Tibial nerve (tissue), 4 donors: ENCODE data around the gene UNC80. TPM values are rescaled to one million over a fixed set of nuclear protein-coding genes. Genes with fewer than 3 reads are reported as not detected.

Experiments used
- DNase-seq, 2 donors: peaks; one replicate each; pipeline ENCODE4 v3.0.0-alpha.2; 2019; ENCODE audit warnings: low spot score in 2 of 2
- H3K27ac ChIP-seq, 4 donors: fragments of 200-600 bp; sonication (generic) in 3 of 4; one replicate each; pipeline ENCODE4 v1.5.1; 2017 to 2019; ENCODE audit warnings: mild to moderate bottlenecking in 1 of 4
- H3K27me3 ChIP-seq, 2 donors: fragments of 200-600 bp; sonication (generic) in 1 of 2; one replicate each; pipeline versions ENCODE4 v1.5.1 to v1.6.0; 2017 to 2019
- H3K36me3 ChIP-seq, 3 donors: fragments of 200-600 bp; sonication (generic); one replicate each; pipeline ENCODE4 v1.5.1; 2018 to 2019
- H3K4me1 ChIP-seq, 4 donors: fragments of 200-600 bp; sonication (generic) in 3 of 4; one replicate each; pipeline ENCODE4 v1.5.1; 2017 to 2019
- H3K4me3 ChIP-seq, 4 donors: fragments of 200-600 bp; sonication (generic) in 3 of 4; one replicate each; pipeline ENCODE4 v1.5.1; 2017 to 2019; ENCODE audit warnings: mild to moderate bottlenecking in 1 of 4, moderate library complexity in 1 of 4
- H3K9me3 ChIP-seq, 4 donors: fragments of 200-600 bp; sonication (generic) in 3 of 4; one replicate each; pipeline ENCODE4 v1.5.1; 2017 to 2019
- CTCF ChIP-seq, 5 experiments: fragments of 200-600 bp in 3 of 5; fragments of 450-650 bp in 2 of 5; sonication (generic) in 3 of 5; IDR thresholded peaks; one replicate each; pipeline ENCODE4 v1.5.1; 2016 to 2019; ENCODE audit warnings: antibody characterized with exemption in 5 of 5, mild to moderate bottlenecking in 3 of 5, moderate library complexity in 2 of 5
- EP300 ChIP-seq, 2 donors: sonication (generic); formaldehyde crosslinking; IDR thresholded peaks; one replicate each; pipeline ENCODE4 v1.6.1; 2017; ENCODE audit warnings: antibody characterized with exemption in 2 of 2, mild to moderate bottlenecking in 1 of 2
- POLR2A ChIP-seq, 2 donors: fragments of 450-650 bp; IDR thresholded peaks; one replicate each; pipeline ENCODE4 v1.6.1; 2017; ENCODE audit warnings: antibody characterized with exemption in 2 of 2, mild to moderate bottlenecking in 2 of 2, moderate library complexity in 2 of 2
- WGBS, 2 donors: methylation state at CpG; one replicate each; pipeline ENCODE4 v1.1.5; 2018; 5-methylcytosine and 5-hydroxymethylcytosine counted together
- total RNA-seq, 4 donors: library from RNA; depleted of rRNA; stranded (reverse); fragments of >200 nt; gene quantifications; one replicate each; pipeline ENCODE4 v1.1.0, GENCODE V29; 2016

Gene UNC80
- total RNA-seq, 4 donors from 2014 or later = 0.22 to 0.30 TPM; not detected in 2

GRCh38 chr2:209901172-209901571, 129.5 kb downstream of the UNC80 start:
- Histone ChIP-seq H3K9me3 (peaks cover 0 to 8% (median 0%) of the 10 kb centered on the region in 4 donors), H3K4me1 (no peaks in the 10 kb centered on the region), H3K4me3 (no peak overlapping the region), H3K36me3 (no peaks in the 10 kb centered on the region), H3K27me3 (no peaks in the 10 kb centered on the region), H3K27ac (no peak overlapping the region)
- 75 to 86% methylated on average over 2 of the region's 2 CpGs for WGBS, 2 donors
- TF ChIP-seq EP300 (IDR thresholded peaks at IDR 0.05) (no peak), POLR2A (IDR thresholded peaks at IDR 0.05) (no peak), CTCF (IDR thresholded peaks at IDR 0.05) (no peak)
- no peak for DNase-seq

- no peak for TF ChIP-seq CTCF (IDR thresholded peaks at IDR 0.05)
- TF ChIP-seq POLR2A (IDR thresholded peaks at IDR 0.05) = no peak
- no peak for DNase-seq
- 94 to 97% methylated on average over 2 of the region's 2 CpGs for WGBS, 2 donors
Measured at GRCh38 chr2:209905691-209906090, 134.1 kb downstream of the UNC80 start.

GRCh38 chr2:209907746-209908145, 136.1 kb downstream of the UNC80 start:
- no peak overlapping the region for H3K4me3 ChIP-seq
- TF ChIP-seq CTCF (IDR thresholded peaks at IDR 0.05) = no peak
- TF ChIP-seq EP300 (IDR thresholded peaks at IDR 0.05) = no peak
- no peak for TF ChIP-seq POLR2A (IDR thresholded peaks at IDR 0.05)
- no peaks in the 10 kb centered on the region for H3K36me3 ChIP-seq
- H3K27me3 ChIP-seq = no peaks in the 10 kb centered on the region
- no peak overlapping the region for H3K27ac ChIP-seq
- DNase-seq = no peak
- H3K4me1 ChIP-seq = peaks cover 0 to 7% (median 0%) of the 10 kb centered on the region in 4 donors
- H3K9me3 ChIP-seq = peaks cover 0 to 17% (median 0%) of the 10 kb centered on the region in 4 donors

More at GRCh38 chr2:209905691-209906090, 134.1 kb downstream of the UNC80 start:
- peaks cover 0 to 17% (median 0%) of the 10 kb centered on the region in 4 donors for H3K9me3 ChIP-seq
- H3K4me3 ChIP-seq = no peak overlapping the region
- H3K27me3 ChIP-seq = no peaks in the 10 kb centered on the region
- H3K36me3 ChIP-seq = no peaks in the 10 kb centered on the region
- H3K27ac ChIP-seq = no peak overlapping the region
- H3K4me1 ChIP-seq = no peaks in the 10 kb centered on the region

GRCh38 chr2:209908511-209908910, 136.9 kb downstream of the UNC80 start:
- Histone ChIP-seq H3K36me3 (no peaks in the 10 kb centered on the region), H3K4me1 (peaks cover 0 to 7% (median 0%) of the 10 kb centered on the region in 4 donors), H3K27me3 (no peaks in the 10 kb centered on the region), H3K4me3 (no peak overlapping the region), H3K27ac (no peak overlapping the region), H3K9me3 (peaks cover 0 to 17% (median 0%) of the 10 kb centered on the region in 4 donors)
- no peak for DNase-seq
- 83 to 88% methylated on average over 1 of the region's 1 CpG for WGBS, 2 donors
- TF ChIP-seq EP300 (IDR thresholded peaks at IDR 0.05) (no peak), POLR2A (IDR thresholded peaks at IDR 0.05) (no peak), CTCF (IDR thresholded peaks at IDR 0.05) (no peak)

- Histone ChIP-seq H3K4me3 (no peak overlapping the region), H3K4me1 (peaks cover 0 to 7% (median 0%) of the 10 kb centered on the region in 4 donors), H3K9me3 (peaks cover 0 to 10% (median 0%) of the 10 kb centered on the region in 4 donors), H3K27me3 (no peaks in the 10 kb centered on the region), H3K36me3 (no peaks in the 10 kb centered on the region), H3K27ac (no peak overlapping the region)
- WGBS, 2 donors = 45 to 49% methylated on average over 4 of the region's 4 CpGs
- no peak for DNase-seq
- TF ChIP-seq EP300 (IDR thresholded peaks at IDR 0.05) (no peak), CTCF (IDR thresholded peaks at IDR 0.05) (no peak), POLR2A (IDR thresholded peaks at IDR 0.05) (no peak)
Measured at GRCh38 chr2:209911486-209911885, 139.9 kb downstream of the UNC80 start.
